ENCODE data around the gene IGSF5.

DNA sequence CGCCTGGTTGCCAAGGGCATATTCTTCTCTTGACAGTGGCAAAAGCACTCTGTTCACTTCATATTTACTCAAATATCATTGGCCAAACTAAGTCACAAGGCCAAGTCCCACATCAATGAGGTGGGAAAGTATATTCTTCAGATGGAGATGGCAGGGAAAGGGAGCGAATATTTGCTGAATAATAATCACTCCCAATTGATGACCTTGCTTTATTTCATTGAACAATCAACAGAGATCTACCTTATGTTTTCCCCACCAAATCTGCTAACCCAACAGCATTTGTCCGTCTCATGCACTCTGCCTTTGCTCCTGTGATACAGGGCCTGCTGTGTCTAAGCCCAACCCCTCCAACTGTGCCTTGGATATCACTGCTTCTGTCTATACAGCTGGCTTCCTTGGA lies 77.1 kb downstream of the IGSF5 start:
- TF ChIP-seq, protein P1, sequence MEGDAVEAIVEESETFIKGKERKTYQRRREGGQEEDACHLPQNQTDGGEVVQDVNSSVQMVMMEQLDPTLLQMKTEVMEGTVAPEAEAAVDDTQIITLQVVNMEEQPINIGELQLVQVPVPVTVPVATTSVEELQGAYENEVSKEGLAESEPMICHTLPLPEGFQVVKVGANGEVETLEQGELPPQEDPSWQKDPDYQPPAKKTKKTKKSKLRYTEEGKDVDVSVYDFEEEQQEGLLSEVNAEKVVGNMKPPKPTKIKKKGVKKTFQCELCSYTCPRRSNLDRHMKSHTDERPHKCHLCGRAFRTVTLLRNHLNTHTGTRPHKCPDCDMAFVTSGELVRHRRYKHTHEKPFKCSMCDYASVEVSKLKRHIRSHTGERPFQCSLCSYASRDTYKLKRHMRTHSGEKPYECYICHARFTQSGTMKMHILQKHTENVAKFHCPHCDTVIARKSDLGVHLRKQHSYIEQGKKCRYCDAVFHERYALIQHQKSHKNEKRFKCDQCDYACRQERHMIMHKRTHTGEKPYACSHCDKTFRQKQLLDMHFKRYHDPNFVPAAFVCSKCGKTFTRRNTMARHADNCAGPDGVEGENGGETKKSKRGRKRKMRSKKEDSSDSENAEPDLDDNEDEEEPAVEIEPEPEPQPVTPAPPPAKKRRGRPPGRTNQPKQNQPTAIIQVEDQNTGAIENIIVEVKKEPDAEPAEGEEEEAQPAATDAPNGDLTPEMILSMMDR (IDR thresholded peaks at IDR 0.05): no peak
- TF ChIP-seq POLR2AphosphoS5 (IDR thresholded peaks at IDR 0.05) (no peak), EP300 (IDR thresholded peaks at IDR 0.05) (no peak), POLR2A (IDR thresholded peaks at IDR 0.05) (no peak)
